Stimulated activated CD4-positive, alpha-beta T cell treated with anti-CD3 and anti-CD28 coated beads, TNF-alpha, amount 100 ng/mL, for 1 hour (primary cell): Measurements from ENCODE around the gene AGER.
"Not testable (repeated sequence)": the region's sequence is repeated elsewhere in the genome, so short reads cannot be mapped to it uniquely, and the experiment has no call there.

Experiments
- DNase-seq, 3 donors: peaks; one replicate each; pipeline ENCODE4 v3.0.0-alpha.2; 2020; ENCODE audit warnings: low read depth in 3 of 3, low spot score in 1 of 3

The AGER gene

GRCh38 chr6:32151181-32151862 is 32.7 kb downstream of the AGER start:
- no peak for DNase-seq

- DNase-seq = no peak
These were observed 33.9 kb downstream of the AGER start for GRCh38 chr6:32149932-32150870.

- DNase-seq = no peak
These were observed 34.8 kb downstream of the AGER start for GRCh38 chr6:32149092-32149755.

- peak; percentile 16 to 64 (median 36) for DNase-seq
These were observed 35.6 kb downstream of the AGER start for GRCh38 chr6:32148289-32149091.

- no peak for DNase-seq
These were observed 36.5 kb downstream of the AGER start for GRCh38 chr6:32147401-32148132.

- no peak for DNase-seq
These were observed 37.4 kb downstream of the AGER start for GRCh38 chr6:32146687-32147086.

- no peak for DNase-seq
These were observed 37.8 kb downstream of the AGER start for GRCh38 chr6:32146287-32146686.

- not testable (repeated sequence) for DNase-seq
These were observed 39.8 kb downstream of the AGER start for GRCh38 chr6:32144238-32144637.

GRCh38 chr6:32140420-32141046 is 43.5 kb downstream of the AGER start:
- DNase-seq = no peak

- no peak for DNase-seq
These were observed 44.5 kb downstream of the AGER start for GRCh38 chr6:32139590-32139989.

GRCh38 chr6:32137454-32137853 is 46.6 kb downstream of the AGER start:
- no peak for DNase-seq

GRCh38 chr6:32133786-32134185 is 50.3 kb downstream of the AGER start:
- no peak for DNase-seq

GRCh38 chr6:32132110-32132509 is 51.9 kb downstream of the AGER start:
- no peak for DNase-seq

- no peak for DNase-seq
These were observed 52.6 kb downstream of the AGER start for GRCh38 chr6:32131439-32131948.
